Measurements from ENCODE around the gene POLDIP3.
"Not testable (repeated sequence)": the region's sequence is repeated elsewhere in the genome, so short reads cannot be mapped to it uniquely, and the experiment has no call there.

The POLDIP3 gene

GRCh38 chr22:42586381-42586780 is 28.3 kb downstream of the POLDIP3 start:
- no peak for DNase-seq (ENCODE audit: low read depth)

GRCh38 chr22:42585096-42585495 is 29.6 kb downstream of the POLDIP3 start:
- no peak for DNase-seq (ENCODE audit: low read depth)

GRCh38 chr22:42584364-42584940 is 30.2 kb downstream of the POLDIP3 start:
- DNase-seq (ENCODE audit: low read depth), result no peak

GRCh38 chr22:42582987-42583386 is 31.7 kb downstream of the POLDIP3 start:
- no peak for DNase-seq (ENCODE audit: low read depth)

- peak; percentile 73 for DNase-seq (ENCODE audit: low read depth)
Measured at GRCh38 chr22:42581762-42582716, 32.6 kb downstream of the POLDIP3 start.

- DNase-seq (ENCODE audit: low read depth), result not testable (repeated sequence)
Measured at GRCh38 chr22:42581194-42581761, 33.4 kb downstream of the POLDIP3 start.

GRCh38 chr22:42580040-42580439 is 34.6 kb downstream of the POLDIP3 start:
- DNase-seq (ENCODE audit: low read depth), result not testable (repeated sequence)

- DNase-seq (ENCODE audit: low read depth), result no peak
Measured at GRCh38 chr22:42577623-42578240, 37.0 kb downstream of the POLDIP3 start.

- not testable (repeated sequence) for DNase-seq (ENCODE audit: low read depth)
Measured at GRCh38 chr22:42577141-42577540, 37.5 kb downstream of the POLDIP3 start.

GRCh38 chr22:42575996-42576574 is 38.6 kb downstream of the POLDIP3 start:
- not testable (repeated sequence) for DNase-seq (ENCODE audit: low read depth)

- not testable (repeated sequence) for DNase-seq (ENCODE audit: low read depth)
Measured at GRCh38 chr22:42574468-42574867, 40.2 kb downstream of the POLDIP3 start.

GRCh38 chr22:42574046-42574445 is 40.6 kb downstream of the POLDIP3 start:
- DNase-seq (ENCODE audit: low read depth), result not testable (repeated sequence)

- DNase-seq (ENCODE audit: low read depth), result not testable (repeated sequence)
Measured at GRCh38 chr22:42571068-42571467, 43.6 kb downstream of the POLDIP3 start.

- DNase-seq (ENCODE audit: low read depth), result not testable (repeated sequence)
Measured at GRCh38 chr22:42570580-42570979, 44.1 kb downstream of the POLDIP3 start.

GRCh38 chr22:42567950-42568349 is 46.7 kb downstream of the POLDIP3 start:
- DNase-seq (ENCODE audit: low read depth), result not testable (repeated sequence)

GRCh38 chr22:42565956-42566355 is 48.7 kb downstream of the POLDIP3 start:
- DNase-seq (ENCODE audit: low read depth), result no peak

GRCh38 chr22:42564699-42565098 is 50.0 kb downstream of the POLDIP3 start:
- no peak for DNase-seq (ENCODE audit: low read depth)

- not testable (repeated sequence) for DNase-seq (ENCODE audit: low read depth)
Measured at GRCh38 chr22:42563943-42564342, 50.7 kb downstream of the POLDIP3 start.

GRCh38 chr22:42562684-42563083 is 52.0 kb downstream of the POLDIP3 start:
- no peak for DNase-seq (ENCODE audit: low read depth)

- DNase-seq (ENCODE audit: low read depth), result no peak
Measured at GRCh38 chr22:42562279-42562678, 52.4 kb downstream of the POLDIP3 start.

GRCh38 chr22:42561856-42562255 is 52.8 kb downstream of the POLDIP3 start:
- no peak for DNase-seq (ENCODE audit: low read depth)

GRCh38 chr22:42560781-42561180 is 53.9 kb downstream of the POLDIP3 start:
- DNase-seq (ENCODE audit: low read depth), result no peak
